OCI-LY7 (cell line): ENCODE measurements around the gene TMTC2.

ENCODE experiments used
- EZH2phosphoT487 ChIP-seq: fragments of 200-600 bp; sonication (generic); IDR thresholded peaks from 2 replicates; pipeline ENCODE4 v1.6.1; 2018; ENCODE audit warnings: low read depth, borderline replicate concordance, mild to moderate bottlenecking, mixed run types, antibody characterized with exemption, low read length, moderate library complexity, mixed read lengths
- TF ChIP-seq, protein P1 (sequence below): fragments of 200-600 bp; sonication (generic); conservative IDR thresholded peaks from 2 replicates; pipeline ENCODE4 v1.5.1; 2014; ENCODE audit warnings: mild to moderate bottlenecking, antibody characterized with exemption, low read length, moderate library complexity, mixed read lengths

DNA sequence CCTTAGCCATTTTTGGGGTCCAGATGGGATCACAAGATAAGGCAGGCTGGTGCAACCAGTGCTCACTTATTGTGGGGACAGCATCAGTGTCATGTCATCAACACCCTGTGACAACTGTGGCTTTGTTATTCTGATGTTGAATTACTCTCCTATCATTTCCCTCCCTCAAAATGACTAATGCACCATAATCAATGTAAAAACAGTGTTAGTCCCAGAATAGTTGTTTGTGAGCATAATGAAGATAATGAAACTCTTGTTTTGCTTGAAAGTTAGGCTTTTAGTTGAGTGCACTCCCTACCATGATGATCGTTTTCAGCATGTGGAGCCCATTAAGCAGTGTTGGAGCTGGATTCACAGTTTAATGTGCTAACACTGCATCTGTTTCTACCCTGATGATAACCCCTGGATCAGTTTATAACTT is 151.4 kb downstream of the TMTC2 start:
- TF ChIP-seq, protein P1, sequence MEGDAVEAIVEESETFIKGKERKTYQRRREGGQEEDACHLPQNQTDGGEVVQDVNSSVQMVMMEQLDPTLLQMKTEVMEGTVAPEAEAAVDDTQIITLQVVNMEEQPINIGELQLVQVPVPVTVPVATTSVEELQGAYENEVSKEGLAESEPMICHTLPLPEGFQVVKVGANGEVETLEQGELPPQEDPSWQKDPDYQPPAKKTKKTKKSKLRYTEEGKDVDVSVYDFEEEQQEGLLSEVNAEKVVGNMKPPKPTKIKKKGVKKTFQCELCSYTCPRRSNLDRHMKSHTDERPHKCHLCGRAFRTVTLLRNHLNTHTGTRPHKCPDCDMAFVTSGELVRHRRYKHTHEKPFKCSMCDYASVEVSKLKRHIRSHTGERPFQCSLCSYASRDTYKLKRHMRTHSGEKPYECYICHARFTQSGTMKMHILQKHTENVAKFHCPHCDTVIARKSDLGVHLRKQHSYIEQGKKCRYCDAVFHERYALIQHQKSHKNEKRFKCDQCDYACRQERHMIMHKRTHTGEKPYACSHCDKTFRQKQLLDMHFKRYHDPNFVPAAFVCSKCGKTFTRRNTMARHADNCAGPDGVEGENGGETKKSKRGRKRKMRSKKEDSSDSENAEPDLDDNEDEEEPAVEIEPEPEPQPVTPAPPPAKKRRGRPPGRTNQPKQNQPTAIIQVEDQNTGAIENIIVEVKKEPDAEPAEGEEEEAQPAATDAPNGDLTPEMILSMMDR: no peak
- no peak for TF ChIP-seq EZH2phosphoT487
